Gastroesophageal sphincter (tissue), 3 donors: Measurements from ENCODE around the gene EPHA2.

Experiments
- EP300 ChIP-seq: sonication (generic); formaldehyde crosslinking; IDR thresholded peaks from one replicate; pipeline ENCODE4 v1.6.1; 2017; ENCODE audit warnings: antibody characterized with exemption, mild to moderate bottlenecking
- POLR2A ChIP-seq, 2 donors: fragments of 450-650 bp; IDR thresholded peaks; one replicate each; pipeline ENCODE4 v1.6.1; 2017; ENCODE audit warnings: antibody characterized with exemption in 2 of 2, mild to moderate bottlenecking in 2 of 2, moderate library complexity in 1 of 2
- TF ChIP-seq, protein P1 (sequence below), 4 experiments: fragments of 200-600 bp in 2 of 4; fragments of 450-650 bp in 2 of 4; sonication (generic) in 1 of 4; IDR thresholded peaks; one replicate each; pipeline ENCODE4 v1.5.1; 2017 to 2019; ENCODE audit warnings: antibody characterized with exemption in 4 of 4, mild to moderate bottlenecking in 2 of 4, moderate library complexity in 2 of 4

DNA sequence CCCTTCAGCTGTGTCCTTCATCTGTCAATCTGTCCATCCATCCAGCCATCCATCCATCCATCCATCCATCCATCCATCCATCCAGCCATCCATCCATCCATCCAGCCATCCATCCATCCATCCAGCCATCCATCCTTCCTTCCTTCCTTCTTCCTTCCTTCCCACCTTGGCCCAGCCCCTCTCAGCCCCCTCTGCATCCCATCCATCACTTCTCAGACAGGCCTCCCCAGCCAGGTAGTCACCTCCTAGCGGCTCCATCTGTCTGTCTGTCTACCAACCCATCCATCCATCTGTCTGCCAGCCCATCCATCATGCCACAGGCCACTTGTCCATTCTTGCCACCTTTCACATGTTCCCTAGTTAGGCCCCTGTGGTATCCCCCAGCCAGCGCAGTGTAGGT, 10.2 kb upstream of the EPHA2 start:
- TF ChIP-seq, protein P1, sequence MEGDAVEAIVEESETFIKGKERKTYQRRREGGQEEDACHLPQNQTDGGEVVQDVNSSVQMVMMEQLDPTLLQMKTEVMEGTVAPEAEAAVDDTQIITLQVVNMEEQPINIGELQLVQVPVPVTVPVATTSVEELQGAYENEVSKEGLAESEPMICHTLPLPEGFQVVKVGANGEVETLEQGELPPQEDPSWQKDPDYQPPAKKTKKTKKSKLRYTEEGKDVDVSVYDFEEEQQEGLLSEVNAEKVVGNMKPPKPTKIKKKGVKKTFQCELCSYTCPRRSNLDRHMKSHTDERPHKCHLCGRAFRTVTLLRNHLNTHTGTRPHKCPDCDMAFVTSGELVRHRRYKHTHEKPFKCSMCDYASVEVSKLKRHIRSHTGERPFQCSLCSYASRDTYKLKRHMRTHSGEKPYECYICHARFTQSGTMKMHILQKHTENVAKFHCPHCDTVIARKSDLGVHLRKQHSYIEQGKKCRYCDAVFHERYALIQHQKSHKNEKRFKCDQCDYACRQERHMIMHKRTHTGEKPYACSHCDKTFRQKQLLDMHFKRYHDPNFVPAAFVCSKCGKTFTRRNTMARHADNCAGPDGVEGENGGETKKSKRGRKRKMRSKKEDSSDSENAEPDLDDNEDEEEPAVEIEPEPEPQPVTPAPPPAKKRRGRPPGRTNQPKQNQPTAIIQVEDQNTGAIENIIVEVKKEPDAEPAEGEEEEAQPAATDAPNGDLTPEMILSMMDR (IDR thresholded peaks at IDR 0.05), result no peak
- TF ChIP-seq POLR2A (IDR thresholded peaks at IDR 0.05) (no peak), EP300 (no peak)
